HepG2 (cell line): ENCODE results near the gene FHL5. TPM values are rescaled to one million over a fixed set of nuclear protein-coding genes. Genes with fewer than 3 reads are reported as not detected.
A peak's percentile ranks its signal among the peaks of the same experiment; 100 is the strongest.

Experiments
- ADNP ChIP-seq: sonication (generic); formaldehyde crosslinking; IDR thresholded peaks from 2 replicates; pipeline ENCODE4 v1.4.0; 2020; ENCODE audit warnings: missing genetic modification reagents
- BORCS8-MEF2B ChIP-seq: sonication (generic); formaldehyde crosslinking; IDR thresholded peaks from 2 replicates; pipeline ENCODE4 v1.8.0; 2022; ENCODE audit warnings: mild to moderate bottlenecking, missing genetic modification reagents
- CSRNP2 ChIP-seq: sonication (generic); formaldehyde crosslinking; conservative IDR thresholded peaks from 2 replicates; pipeline ENCODE4 v1.8.0; 2022; ENCODE audit warnings: low read depth, missing genetic modification reagents
- ELF3 ChIP-seq: IDR thresholded peaks from 2 replicates; pipeline ENCODE4 v1.6.1; 2016; ENCODE audit warnings: missing genetic modification reagents, missing compliant biosample characterization
- FIP1L1 ChIP-seq: fragments of 200-400 bp; formaldehyde crosslinking; IDR thresholded peaks from 2 replicates; pipeline ENCODE4 v1.6.1; 2018; ENCODE audit warnings: low read depth, mild to moderate bottlenecking, low read length, moderate library complexity, borderline replicate concordance; ENCODE audit not compliant: insufficient read depth
- HDAC1 ChIP-seq: sonication (generic); formaldehyde crosslinking; IDR thresholded peaks from 2 replicates; pipeline ENCODE4 v1.5.1; 2020; ENCODE audit warnings: mild to moderate bottlenecking, missing genetic modification reagents
- HNF4G ChIP-seq, 2 experiments: sonication (generic) in 1 of 2; formaldehyde crosslinking in 1 of 2; IDR thresholded peaks; 2 replicates each; pipeline versions ENCODE4 v1.4.0 to v1.6.1; 2011 to 2020; ENCODE audit warnings: borderline replicate concordance in 2 of 2, low read depth in 2 of 2, mild to moderate bottlenecking in 2 of 2, low read length in 1 of 2, missing genetic modification reagents in 1 of 2, moderate library complexity in 1 of 2
- KAT8 ChIP-seq: IDR thresholded peaks from 2 replicates; pipeline ENCODE4 v1.6.1; 2016; ENCODE audit warnings: missing genetic modification reagents, missing compliant biosample characterization
- NFE2 ChIP-seq: sonication (generic); formaldehyde crosslinking; IDR thresholded peaks from 2 replicates; pipeline ENCODE4 v1.4.0; 2020; ENCODE audit warnings: missing genetic modification reagents
- NR0B2 ChIP-seq: sonication (generic); formaldehyde crosslinking; IDR thresholded peaks from 2 replicates; pipeline ENCODE4 v1.4.0; 2020; ENCODE audit warnings: mild to moderate bottlenecking, missing genetic modification reagents
- ONECUT2 ChIP-seq: sonication (generic); formaldehyde crosslinking; IDR thresholded peaks from 2 replicates; pipeline ENCODE4 v1.4.0; 2020; ENCODE audit warnings: missing genetic modification reagents
- SMARCE1 ChIP-seq: fragments of 450-650 bp; IDR thresholded peaks from 2 replicates; pipeline ENCODE4 v1.6.1; 2017; ENCODE audit warnings: borderline replicate concordance
- U2AF2 ChIP-seq: fragments of 200-400 bp; formaldehyde crosslinking; IDR thresholded peaks from 2 replicates; pipeline ENCODE4 v1.6.1; 2017; ENCODE audit warnings: low read depth, mild to moderate bottlenecking, low read length
- ZNF235 ChIP-seq: sonication (generic); formaldehyde crosslinking; IDR thresholded peaks from 2 replicates; pipeline ENCODE4 v1.8.1; 2023; ENCODE audit warnings: mild to moderate bottlenecking, missing genetic modification reagents, borderline replicate concordance
- ZNF260 ChIP-seq: sonication (generic); formaldehyde crosslinking; IDR thresholded peaks from 2 replicates; pipeline ENCODE4 v1.4.0; 2020; ENCODE audit warnings: missing genetic modification reagents, low read depth, mild to moderate bottlenecking, borderline replicate concordance
- ZNF619 ChIP-seq: sonication (generic); formaldehyde crosslinking; IDR thresholded peaks from 2 replicates; pipeline ENCODE4 v1.4.0; 2020; ENCODE audit warnings: mild to moderate bottlenecking, missing genetic modification reagents
- ZNF790 ChIP-seq: sonication (generic); formaldehyde crosslinking; IDR thresholded peaks from 2 replicates; pipeline ENCODE4 v1.8.0; 2022; ENCODE audit warnings: missing genetic modification reagents, mild to moderate bottlenecking, borderline replicate concordance
- polyA plus RNA-seq, 8 experiments: library from polyadenylated mRNA; depleted of rRNA in 3 of 8; stranded (reverse) in 7 of 8; unstranded in 1 of 8; fragments of >200 nt; fragmentation: Illumina TruSeq in 4 of 8; extraction: Trizol in 4 of 8; gene quantifications; 2 replicates each; pipeline versions ENCODE4 v1.2.1 to v1.2.3, GENCODE V29; 2011 to 2016; ENCODE audit warnings: low read depth in 4 of 8, missing spikeins in 1 of 8, mixed read lengths in 1 of 8; ENCODE audit not compliant: insufficient read depth in 1 of 8
- total RNA-seq, 5 experiments: library from RNA; depleted of rRNA; stranded (reverse); fragments of >200 nt; fragmentation: Illumina TruSeq; extraction: Trizol; gene quantifications; 2 replicates each; pipeline ENCODE4 v1.2.3, GENCODE V29; 2016; ENCODE audit warnings: low read depth in 1 of 5
- TF ChIP-seq, protein P1 (sequence below): sonication (generic); formaldehyde crosslinking; IDR thresholded peaks from 2 replicates; pipeline ENCODE4 v1.5.1; 2020; ENCODE audit warnings: missing genetic modification reagents, mild to moderate bottlenecking, borderline replicate concordance
- TF ChIP-seq, protein P2 (sequence below): sonication (generic); formaldehyde crosslinking; IDR thresholded peaks from 2 replicates; pipeline ENCODE4 v1.4.0; 2020; ENCODE audit warnings: low read depth, mild to moderate bottlenecking, missing genetic modification reagents
- TF ChIP-seq, protein P3 (sequence below): sonication (generic); formaldehyde crosslinking; conservative IDR thresholded peaks from 2 replicates; pipeline ENCODE4 v1.4.0; 2020; ENCODE audit warnings: missing genetic modification reagents
- TF ChIP-seq, protein P4 (sequence below): IDR thresholded peaks from 2 replicates; pipeline ENCODE4 v1.6.1; 2012; ENCODE audit warnings: inconsistent platforms

The FHL5 gene
- total and polyA plus RNA-seq, 2 of the 13 experiments (the other 11 are each of a cell fraction or from before 2014, with no cell fraction given), result not detected

- TF ChIP-seq KAT8 (CRISPR knock-in tag) (peak; percentile 88), ZNF260 (no peak), ONECUT2 (CRISPR knock-in tag) (no peak), HDAC1 (peak; percentile 90), NR0B2 (CRISPR knock-in tag) (no peak), NFE2 (CRISPR knock-in tag) (no peak), ZNF790 (0 out of 2 replicates have a peak, but pooled peaks have one; percentile 70), U2AF2 (no peak), FIP1L1 (no peak), ZNF235 (CRISPR knock-in tag) (no peak), ADNP (CRISPR knock-in tag) (no peak), ELF3 (CRISPR knock-in tag) (peak; percentile 81), CSRNP2 (CRISPR knock-in tag) (no peak), HNF4G (IDR thresholded peaks at IDR 0.05; ENCODE audit: borderline replicate concordance, low read depth, low read length) (peak; percentile 38; the same call in 1 of the 2 replicates), HNF4G (CRISPR knock-in tag; IDR thresholded peaks at IDR 0.05; ENCODE audit: borderline replicate concordance, low read depth) (no peak; the same call in 1 of the 2 replicates), ZNF619 (no peak), SMARCE1 (no peak), BORCS8-MEF2B (peak; percentile 89)
- TF ChIP-seq, protein P1, sequence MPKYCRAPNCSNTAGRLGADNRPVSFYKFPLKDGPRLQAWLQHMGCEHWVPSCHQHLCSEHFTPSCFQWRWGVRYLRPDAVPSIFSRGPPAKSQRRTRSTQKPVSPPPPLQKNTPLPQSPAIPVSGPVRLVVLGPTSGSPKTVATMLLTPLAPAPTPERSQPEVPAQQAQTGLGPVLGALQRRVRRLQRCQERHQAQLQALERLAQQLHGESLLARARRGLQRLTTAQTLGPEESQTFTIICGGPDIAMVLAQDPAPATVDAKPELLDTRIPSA, result no peak; the same call in 1 of the 2 replicates
- TF ChIP-seq, protein P2, sequence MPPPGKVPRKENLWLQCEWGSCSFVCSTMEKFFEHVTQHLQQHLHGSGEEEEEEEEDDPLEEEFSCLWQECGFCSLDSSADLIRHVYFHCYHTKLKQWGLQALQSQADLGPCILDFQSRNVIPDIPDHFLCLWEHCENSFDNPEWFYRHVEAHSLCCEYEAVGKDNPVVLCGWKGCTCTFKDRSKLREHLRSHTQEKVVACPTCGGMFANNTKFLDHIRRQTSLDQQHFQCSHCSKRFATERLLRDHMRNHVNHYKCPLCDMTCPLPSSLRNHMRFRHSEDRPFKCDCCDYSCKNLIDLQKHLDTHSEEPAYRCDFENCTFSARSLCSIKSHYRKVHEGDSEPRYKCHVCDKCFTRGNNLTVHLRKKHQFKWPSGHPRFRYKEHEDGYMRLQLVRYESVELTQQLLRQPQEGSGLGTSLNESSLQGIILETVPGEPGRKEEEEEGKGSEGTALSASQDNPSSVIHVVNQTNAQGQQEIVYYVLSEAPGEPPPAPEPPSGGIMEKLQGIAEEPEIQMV (CRISPR knock-in tag), result no peak
- TF ChIP-seq, protein P3, sequence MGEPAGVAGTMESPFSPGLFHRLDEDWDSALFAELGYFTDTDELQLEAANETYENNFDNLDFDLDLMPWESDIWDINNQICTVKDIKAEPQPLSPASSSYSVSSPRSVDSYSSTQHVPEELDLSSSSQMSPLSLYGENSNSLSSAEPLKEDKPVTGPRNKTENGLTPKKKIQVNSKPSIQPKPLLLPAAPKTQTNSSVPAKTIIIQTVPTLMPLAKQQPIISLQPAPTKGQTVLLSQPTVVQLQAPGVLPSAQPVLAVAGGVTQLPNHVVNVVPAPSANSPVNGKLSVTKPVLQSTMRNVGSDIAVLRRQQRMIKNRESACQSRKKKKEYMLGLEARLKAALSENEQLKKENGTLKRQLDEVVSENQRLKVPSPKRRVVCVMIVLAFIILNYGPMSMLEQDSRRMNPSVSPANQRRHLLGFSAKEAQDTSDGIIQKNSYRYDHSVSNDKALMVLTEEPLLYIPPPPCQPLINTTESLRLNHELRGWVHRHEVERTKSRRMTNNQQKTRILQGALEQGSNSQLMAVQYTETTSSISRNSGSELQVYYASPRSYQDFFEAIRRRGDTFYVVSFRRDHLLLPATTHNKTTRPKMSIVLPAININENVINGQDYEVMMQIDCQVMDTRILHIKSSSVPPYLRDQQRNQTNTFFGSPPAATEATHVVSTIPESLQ, result no peak
- TF ChIP-seq, protein P4, sequence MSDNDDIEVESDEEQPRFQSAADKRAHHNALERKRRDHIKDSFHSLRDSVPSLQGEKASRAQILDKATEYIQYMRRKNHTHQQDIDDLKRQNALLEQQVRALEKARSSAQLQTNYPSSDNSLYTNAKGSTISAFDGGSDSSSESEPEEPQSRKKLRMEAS, result peak; percentile 77
Observed at GRCh38 chr6:96521644-96522464, 41.1 kb upstream of the FHL5 start, which contains the start of gene UFL1 (continued).
